Measurements from ENCODE around the gene NLRC5.

DNA sequence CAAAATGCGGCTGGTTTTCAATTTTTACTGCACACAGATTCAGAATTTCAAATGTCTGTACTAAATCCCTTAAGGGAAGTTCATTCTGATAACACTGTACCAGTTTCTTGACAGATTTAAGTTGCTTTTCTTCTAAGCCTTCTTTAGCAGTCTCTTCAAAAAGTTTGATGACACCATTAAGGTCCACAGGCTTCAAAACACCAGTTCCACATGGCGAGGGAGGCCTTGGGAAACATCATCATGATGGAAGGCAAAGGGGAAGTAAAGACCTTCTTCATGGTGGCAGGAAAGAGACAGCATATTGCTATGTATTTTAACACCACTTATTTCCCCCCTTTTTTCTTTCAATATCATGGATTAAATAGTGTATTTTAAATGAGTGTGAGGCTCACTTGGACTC, 24.5 kb downstream of the NLRC5 start:
- TF ChIP-seq EZH2phosphoT487 (IDR thresholded peaks at IDR 0.05; ENCODE audit: borderline replicate concordance, low read depth, low read length) (no peak), CTCF (conservative IDR thresholded peaks at IDR 0.05; ENCODE audit: low read length) (no peak)
